GM08714 (cell line): ENCODE data around the gene SLC35A4.
"Not testable (repeated sequence)": the region's sequence is repeated elsewhere in the genome, so short reads cannot be mapped to it uniquely, and the experiment has no call there.

Source experiments
- H3K4me3 ChIP-seq: fragments of 200-500 bp; sonication (Bioruptor generic); 2 replicates; pipeline ENCODE4 v1.5.1; 2014; ENCODE audit warnings: mild to moderate bottlenecking, low read length, inconsistent platforms
- ZNF274 ChIP-seq: IDR thresholded peaks from 2 replicates; pipeline ENCODE4 v1.6.1; 2012; ENCODE audit warnings: mild to moderate bottlenecking, low read depth, low read length

SLC35A4 gene

DNA sequence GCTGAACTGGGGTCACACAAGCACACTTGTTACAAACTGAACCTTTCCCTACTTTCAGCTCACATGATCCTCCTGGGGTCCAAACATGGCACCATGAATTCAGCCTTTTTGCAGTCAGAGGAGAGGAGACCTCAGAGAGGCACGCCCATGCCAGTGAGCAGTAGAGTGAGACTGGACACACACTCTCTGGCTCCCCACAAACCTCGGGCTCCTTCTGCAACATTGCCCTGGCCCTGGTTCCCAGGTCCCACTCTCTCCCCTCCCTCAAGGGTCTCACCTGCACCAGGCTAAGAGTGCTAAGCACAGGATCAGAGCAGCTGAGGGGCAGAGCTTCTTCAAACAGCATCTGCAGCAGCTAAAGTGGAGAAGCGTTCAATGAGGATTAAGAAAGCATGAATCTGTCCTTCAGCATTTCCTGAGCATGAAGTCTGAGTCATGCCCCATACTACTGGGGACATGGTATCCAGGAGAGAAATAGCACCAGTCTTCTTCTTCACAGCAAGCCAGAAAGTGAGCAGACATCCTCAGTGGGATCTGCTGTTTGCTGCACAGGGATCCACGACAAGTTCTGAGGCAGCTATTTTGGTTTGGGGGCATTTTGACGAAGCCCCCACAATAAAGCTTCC is 27.2 kb downstream of the SLC35A4 start:
- no peak overlapping the region for H3K4me3 ChIP-seq
- no peak for TF ChIP-seq ZNF274

DNA sequence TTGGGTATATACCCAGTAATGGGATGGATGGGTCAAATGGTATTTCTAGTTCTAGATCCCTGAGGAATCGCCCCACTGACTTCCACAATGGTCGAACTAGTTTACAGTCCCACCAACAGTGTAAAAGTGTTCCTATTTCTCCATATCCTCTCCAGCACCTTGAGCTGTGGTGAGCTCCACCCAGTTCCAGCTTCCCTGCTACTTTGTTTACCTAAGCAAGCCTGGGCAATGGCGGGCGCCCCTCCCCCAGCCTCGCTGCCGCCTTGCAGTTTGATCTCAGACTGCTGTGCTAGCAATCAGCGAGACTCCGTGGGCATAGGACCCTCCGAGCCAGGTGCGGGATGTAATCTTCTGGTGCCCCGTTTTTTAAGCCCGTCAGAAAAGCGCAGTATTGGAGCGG is 28.4 kb downstream of the SLC35A4 start:
- H3K4me3 ChIP-seq: not testable (repeated sequence)

DNA sequence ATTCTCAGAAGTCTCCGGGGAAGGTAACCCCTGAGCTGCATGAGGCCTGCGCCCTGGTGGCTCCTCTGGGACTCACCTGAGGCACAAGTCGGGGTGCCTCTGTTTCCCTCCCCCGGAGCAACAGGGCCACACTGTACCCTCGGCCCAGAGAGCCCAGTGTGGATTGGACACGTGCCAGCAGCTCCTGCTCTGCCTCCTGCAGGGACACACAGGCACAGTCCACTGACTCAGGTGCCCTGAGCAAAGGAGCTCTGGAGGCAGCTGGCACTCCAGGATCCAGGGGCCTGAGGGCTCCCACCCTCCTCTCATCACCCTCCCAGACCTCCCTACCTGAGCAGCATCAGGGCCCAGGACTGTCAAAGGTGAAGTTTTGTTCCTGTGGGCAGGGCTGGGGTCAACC is 29.5 kb downstream of the SLC35A4 start:
- no peak overlapping the region for H3K4me3 ChIP-seq

DNA sequence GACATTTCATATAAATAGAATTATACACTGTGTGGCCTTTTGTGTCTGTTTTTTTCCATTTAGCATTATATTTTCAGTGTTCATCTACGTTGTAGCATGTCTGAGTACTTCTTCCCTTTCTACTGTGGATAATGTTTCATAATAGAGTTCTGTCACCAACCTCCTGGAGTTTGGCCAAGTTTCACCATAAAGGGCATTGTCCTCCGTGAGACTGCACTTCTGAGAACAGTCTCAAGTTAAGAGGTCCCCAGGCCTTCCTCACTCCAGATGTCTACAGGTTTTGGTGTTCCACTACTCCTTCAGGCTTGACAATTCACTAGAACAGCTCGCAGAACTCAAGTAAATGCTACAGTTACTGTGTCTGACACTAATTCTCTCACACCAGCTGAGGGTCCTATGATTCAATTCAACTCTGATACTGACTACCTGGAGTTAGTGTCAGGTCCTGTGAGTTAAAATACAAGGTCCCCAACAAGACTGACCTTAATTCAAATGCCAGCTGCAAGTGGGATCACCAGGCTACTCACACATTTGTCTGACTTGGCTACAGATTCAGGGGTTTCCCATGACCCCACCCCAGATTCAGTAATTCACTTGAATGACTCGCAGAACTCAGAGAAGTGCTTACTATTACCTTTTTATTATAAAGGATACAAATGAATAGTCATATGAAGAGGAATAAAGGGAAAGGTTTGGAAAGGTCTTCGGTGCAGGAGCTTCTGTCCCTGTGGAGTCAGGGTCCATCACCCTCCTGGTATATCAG is 31.1 kb downstream of the SLC35A4 start:
- TF ChIP-seq ZNF274: no peak
- no peak overlapping the region for H3K4me3 ChIP-seq

More for the DNA sequence above, 29.5 kb downstream of the SLC35A4 start:
- TF ChIP-seq ZNF274: no peak

DNA sequence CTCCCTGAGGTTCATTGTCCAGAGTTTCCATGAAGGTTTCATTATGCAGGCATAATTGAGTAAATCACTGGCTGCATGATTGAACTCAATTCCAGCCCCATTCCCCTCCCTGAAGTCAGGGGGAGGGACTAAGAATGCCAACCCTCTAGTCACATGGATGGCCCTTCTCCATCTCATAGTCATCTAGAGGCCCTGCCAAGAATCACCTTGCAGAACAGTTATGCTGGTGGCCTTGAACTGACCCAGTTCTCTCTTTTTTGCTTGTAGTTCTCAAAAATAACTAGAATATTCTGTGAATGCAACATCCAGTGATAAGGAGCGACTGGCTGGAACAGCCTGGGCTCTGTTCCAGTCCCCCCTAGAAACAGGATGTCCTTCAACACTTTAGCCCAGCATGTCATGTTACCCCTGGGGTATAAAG is 31.7 kb downstream of the SLC35A4 start:
- H3K4me3 ChIP-seq: no peak overlapping the region
- TF ChIP-seq ZNF274: no peak

DNA sequence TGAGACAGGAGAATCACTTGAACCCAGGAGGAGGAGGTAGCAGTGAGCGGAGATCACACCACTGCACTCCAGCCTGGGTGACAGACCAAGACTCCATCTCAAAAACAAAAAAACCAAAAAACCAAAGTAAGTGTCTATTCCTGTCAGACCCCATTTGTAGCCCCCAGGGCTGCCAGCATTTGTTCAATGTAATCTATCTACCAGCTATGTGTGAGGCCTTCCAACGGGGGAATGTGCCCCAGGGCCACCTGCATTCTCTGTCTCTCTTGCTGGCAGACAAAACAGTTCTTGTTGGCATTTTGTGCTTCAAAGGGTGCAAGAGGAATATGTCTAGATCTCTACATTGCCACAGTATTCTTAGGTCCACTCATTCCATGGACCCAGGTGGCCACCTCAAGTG is 34.2 kb downstream of the SLC35A4 start:
- H3K4me3 ChIP-seq: no peak overlapping the region
- no peak for TF ChIP-seq ZNF274

DNA sequence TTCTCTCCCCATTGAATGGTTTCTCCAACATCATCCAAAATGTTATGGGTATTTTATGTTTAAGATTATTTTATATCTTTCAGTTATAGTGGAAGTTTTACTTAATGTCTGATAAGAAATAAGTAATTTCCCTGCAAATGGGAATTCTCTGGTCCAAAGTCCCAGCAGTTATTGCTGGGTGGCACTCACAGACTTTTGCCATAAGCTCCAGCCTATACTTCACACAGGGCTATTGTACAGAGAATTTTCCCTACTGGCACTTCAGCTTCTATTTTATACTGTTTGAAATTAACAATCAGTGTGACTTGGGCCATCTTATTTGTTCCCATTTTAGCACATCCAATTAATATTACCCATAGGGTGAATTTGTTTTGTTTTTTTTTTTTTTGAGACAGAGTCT is 35.5 kb downstream of the SLC35A4 start:
- no peak for TF ChIP-seq ZNF274
- no peak overlapping the region for H3K4me3 ChIP-seq

DNA sequence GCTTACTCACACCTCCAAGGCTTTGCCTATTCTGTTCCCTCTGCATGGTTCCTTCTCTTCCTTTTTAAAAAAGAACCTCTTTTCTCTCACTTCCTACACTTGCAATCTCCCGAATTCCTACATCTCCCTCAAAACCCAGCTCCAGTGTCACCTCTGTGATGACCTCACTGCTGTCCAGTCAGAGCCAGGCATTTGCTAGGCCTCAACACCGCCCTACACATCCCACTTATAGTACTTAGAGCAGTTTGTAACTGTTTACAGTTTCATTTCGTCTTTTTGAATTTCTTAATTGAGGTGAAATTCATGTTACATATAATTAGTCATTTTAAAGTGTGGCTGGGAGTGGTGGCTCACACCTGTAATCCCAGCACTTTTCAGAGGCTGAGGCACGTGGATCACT is 37.5 kb downstream of the SLC35A4 start:
- no peak overlapping the region for H3K4me3 ChIP-seq
- no peak for TF ChIP-seq ZNF274

DNA sequence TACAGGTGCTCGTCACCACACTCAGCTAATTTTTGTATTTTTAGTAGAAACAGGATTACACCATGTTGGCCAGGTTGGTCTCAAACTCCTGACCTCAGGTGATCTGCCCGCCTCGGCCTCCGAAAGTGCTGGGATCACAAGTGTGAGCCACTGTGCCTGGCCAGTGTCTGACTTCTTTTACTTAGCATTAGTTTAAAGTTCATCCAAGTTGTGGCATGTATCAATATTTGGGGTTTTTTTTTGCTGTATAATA is 38.7 kb downstream of the SLC35A4 start:
- H3K4me3 ChIP-seq: not testable (repeated sequence)

DNA sequence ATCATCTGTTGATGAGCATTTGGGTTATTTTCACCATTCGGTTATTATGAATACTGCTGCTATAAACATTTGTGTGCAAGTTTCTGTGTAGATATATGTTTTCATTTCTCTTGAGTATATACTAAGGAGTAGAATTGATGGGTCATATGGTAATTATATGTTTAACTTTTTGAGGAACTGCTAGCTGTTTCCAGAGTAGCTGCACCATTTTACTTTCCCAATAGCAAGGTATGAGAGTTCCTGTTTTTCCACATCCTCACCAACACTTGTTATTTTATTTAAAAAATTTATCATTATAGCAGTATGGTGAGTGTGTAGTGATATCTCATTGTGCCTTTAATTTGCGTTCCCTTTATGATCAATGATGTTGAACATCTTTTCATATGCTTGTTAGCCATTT is 39.1 kb downstream of the SLC35A4 start:
- TF ChIP-seq ZNF274: no peak
- H3K4me3 ChIP-seq: no peak overlapping the region

DNA sequence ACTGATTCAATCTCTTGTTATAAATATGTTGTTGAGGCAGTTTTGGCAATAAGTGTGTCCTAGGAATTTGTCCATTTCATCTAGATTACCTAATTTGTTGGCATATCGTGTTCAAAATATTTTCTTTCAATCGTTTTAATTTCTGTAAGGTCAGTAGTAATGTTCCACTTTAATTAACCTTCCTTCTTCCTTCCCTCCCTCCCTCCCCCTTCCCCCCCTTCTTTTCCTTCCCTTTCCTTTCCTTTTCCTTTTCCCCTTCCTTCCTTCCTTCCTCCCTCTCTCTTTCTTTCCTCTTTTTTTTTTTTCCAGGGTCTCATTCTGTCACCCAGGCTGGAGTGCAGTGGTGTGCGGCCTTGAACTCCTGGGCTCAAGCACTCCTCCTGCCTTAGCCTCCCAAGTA is 41.3 kb downstream of the SLC35A4 start:
- TF ChIP-seq ZNF274: no peak
- H3K4me3 ChIP-seq: no peak overlapping the region

DNA sequence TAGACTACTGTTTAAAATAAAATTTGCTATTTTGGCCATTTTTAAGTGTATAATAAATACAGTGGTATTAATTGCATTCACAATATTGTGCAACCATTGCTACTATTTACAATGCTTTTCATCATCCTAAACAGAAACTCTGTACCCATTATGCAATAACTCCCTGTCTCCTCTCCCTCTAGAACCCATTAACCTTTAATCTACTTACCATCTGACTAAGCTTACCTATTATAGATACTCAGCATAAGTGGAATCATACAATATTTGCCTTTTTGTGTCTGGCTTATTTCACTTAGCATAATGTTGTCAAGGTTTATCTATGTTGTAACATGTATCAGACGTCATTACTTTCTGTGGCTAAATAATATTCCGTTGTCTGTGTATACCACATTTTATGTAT is 42.4 kb downstream of the SLC35A4 start:
- TF ChIP-seq ZNF274: no peak
- H3K4me3 ChIP-seq: no peak overlapping the region

DNA sequence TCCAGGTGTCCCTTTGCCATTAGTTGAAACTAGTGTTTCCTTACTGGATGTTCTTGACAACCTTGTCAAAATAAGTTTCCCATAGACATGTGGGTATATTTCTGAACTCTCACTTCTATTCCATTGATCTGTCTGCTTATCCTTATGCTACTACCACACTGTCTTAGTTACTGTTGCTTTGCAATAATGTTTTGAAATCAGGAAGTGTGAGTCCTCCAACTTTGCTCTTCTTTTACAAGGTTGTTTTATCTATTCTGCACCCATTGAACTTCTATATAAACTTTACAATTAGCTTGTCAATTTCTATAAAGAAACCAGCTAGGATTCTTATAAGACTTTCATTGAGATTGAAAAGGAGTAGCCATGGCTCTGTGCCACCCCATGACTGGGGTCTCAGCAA is 44.1 kb downstream of the SLC35A4 start:
- no peak overlapping the region for H3K4me3 ChIP-seq
- no peak for TF ChIP-seq ZNF274

DNA sequence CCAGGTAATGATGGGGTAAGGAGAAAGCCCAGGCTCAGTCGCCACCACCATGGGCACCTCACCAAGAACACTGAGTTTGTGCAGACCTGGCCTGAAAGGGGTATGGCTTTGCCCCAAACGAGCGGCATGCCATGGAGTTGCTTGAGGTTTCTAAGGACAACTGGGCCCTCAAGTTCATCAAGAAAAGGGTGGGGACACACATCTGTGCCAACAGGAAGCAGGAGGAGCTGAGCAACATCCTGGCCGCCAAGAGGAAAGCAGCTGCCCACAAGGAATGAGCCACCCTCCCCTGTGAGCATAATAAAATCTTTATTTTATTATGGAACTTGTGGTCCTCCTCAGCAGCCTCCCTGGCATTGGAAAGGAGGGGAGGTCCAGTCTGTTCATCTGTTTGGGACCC is 44.5 kb downstream of the SLC35A4 start:
- no peak for TF ChIP-seq ZNF274
- H3K4me3 ChIP-seq: no peak overlapping the region

DNA sequence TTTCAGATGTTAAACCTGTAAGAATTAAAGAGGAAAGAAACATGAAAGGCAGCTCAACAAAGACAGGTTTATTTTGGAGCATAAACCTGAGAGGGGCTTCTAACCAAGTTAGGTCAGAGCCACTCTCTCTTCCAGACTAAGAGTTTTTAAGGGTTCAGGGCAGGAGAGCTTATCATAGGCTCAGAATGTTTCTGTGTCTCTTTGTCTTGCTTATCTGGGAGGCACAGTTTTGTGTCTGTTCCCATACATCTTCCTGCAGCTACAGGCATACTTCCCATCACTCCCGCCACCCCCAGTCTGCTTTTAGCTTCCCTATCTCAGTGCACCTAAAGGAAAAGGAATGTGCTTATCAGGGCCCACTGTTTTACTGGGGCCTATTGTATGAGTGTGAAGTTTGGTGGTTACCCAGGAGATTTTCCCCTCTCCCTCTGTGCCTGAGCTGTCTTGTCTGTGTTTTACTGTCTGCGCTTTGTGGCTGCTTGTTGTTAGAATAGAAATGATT is 46.4 kb downstream of the SLC35A4 start:
- H3K4me3 ChIP-seq: no peak overlapping the region
- no peak for TF ChIP-seq ZNF274
